Astrocyte (in vitro differentiated cells and primary cell): Measurements from ENCODE around the gene HLCS. TPM values are rescaled to one million over a fixed set of nuclear protein-coding genes. Genes with fewer than 3 reads are reported as not detected.

Experiments
- DNase-seq: peaks from one replicate; pipeline ENCODE4 v3.0.0-alpha.2; 2010; ENCODE audit warnings: low read depth
- FAIRE-seq: peaks from 2 replicates; lab custom pipeline; 2011; peaks lifted over from hg19 to GRCh38; lab: Jason Lieb, UNC
- H2AFZ ChIP-seq: 2 replicates; pipeline ENCODE4 v1.6.0; 2012; ENCODE audit warnings: low read depth, low read length, inconsistent platforms
- H3K27ac ChIP-seq: 2 replicates; pipeline ENCODE4 v1.5.1; 2011; ENCODE audit warnings: low read depth, low read length, inconsistent platforms
- H3K27me3 ChIP-seq: 2 replicates; pipeline ENCODE4 v1.6.0; 2011; ENCODE audit warnings: low read length, inconsistent platforms; ENCODE audit not compliant: insufficient read depth
- H3K36me3 ChIP-seq: 2 replicates; pipeline ENCODE4 v1.5.1; 2011; ENCODE audit warnings: low read length, inconsistent platforms; ENCODE audit not compliant: insufficient read depth
- H3K4me1 ChIP-seq: 2 replicates; pipeline ENCODE4 v1.5.1; 2011; ENCODE audit warnings: low read length, inconsistent platforms; ENCODE audit not compliant: insufficient read depth
- H3K4me2 ChIP-seq: 2 replicates; pipeline ENCODE4 v1.6.0; 2012; ENCODE audit warnings: low read length, inconsistent platforms
- H3K4me3 ChIP-seq: 2 replicates; pipeline ENCODE4 v1.5.1; 2011; ENCODE audit warnings: low read depth, mild to moderate bottlenecking, low read length, inconsistent platforms; ENCODE audit not compliant: insufficient read depth
- H3K79me2 ChIP-seq: 2 replicates; pipeline ENCODE4 v1.6.0; 2012; ENCODE audit warnings: mild to moderate bottlenecking, low read length, inconsistent platforms; ENCODE audit not compliant: insufficient read depth
- H3K9ac ChIP-seq: 2 replicates; pipeline ENCODE4 v1.6.0; 2012; ENCODE audit warnings: mild to moderate bottlenecking, low read length, inconsistent platforms
- H3K9me3 ChIP-seq: 2 replicates; pipeline ENCODE4 v1.5.1; 2012; ENCODE audit warnings: low read depth, mild to moderate bottlenecking, low read length, inconsistent platforms; ENCODE audit not compliant: insufficient read depth
- H4K20me1 ChIP-seq: 2 replicates; pipeline ENCODE4 v1.6.0; 2012; ENCODE audit warnings: low read length, inconsistent platforms; ENCODE audit not compliant: insufficient read depth
- H3K27ac Mint-ChIP-seq: one replicate; pipeline ENCODE4 v1.8.0; 2021; ENCODE audit warnings: mild to moderate bottlenecking, mixed read lengths; ENCODE audit not compliant: unreplicated experiment
- H3K27me3 Mint-ChIP-seq: one replicate; pipeline ENCODE4 v1.8.0; 2021; ENCODE audit warnings: low read depth, mixed read lengths; ENCODE audit not compliant: unreplicated experiment
- H3K36me3 Mint-ChIP-seq: one replicate; pipeline ENCODE4 v1.8.0; 2021; ENCODE audit warnings: low read depth, mixed read lengths; ENCODE audit not compliant: unreplicated experiment
- H3K4me1 Mint-ChIP-seq: one replicate; pipeline ENCODE4 v1.8.0; 2021; ENCODE audit warnings: low read depth, mixed read lengths; ENCODE audit not compliant: unreplicated experiment
- H3K4me3 Mint-ChIP-seq: one replicate; pipeline ENCODE4 v1.8.0; 2021; ENCODE audit warnings: mild to moderate bottlenecking, moderate library complexity, mixed read lengths; ENCODE audit not compliant: unreplicated experiment
- H3K9me3 Mint-ChIP-seq: one replicate; pipeline ENCODE4 v1.8.0; 2021; ENCODE audit warnings: mild to moderate bottlenecking, mixed read lengths; ENCODE audit not compliant: unreplicated experiment
- EZH2 ChIP-seq: IDR thresholded peaks from 2 replicates; pipeline ENCODE4 v1.6.1; 2012; ENCODE audit warnings: mild to moderate bottlenecking, low read length, inconsistent platforms; ENCODE audit not compliant: insufficient read depth
- total RNA-seq: library from RNA; stranded (reverse); gene quantifications from 2 replicates; pipeline ENCODE4 v1.2.1, GENCODE V29; 2021
- TF ChIP-seq, protein P1 (sequence below): IDR thresholded peaks from 2 replicates; pipeline ENCODE4 v1.5.1; 2011; ENCODE audit warnings: low read depth, mild to moderate bottlenecking, inconsistent platforms, low read length, moderate library complexity; ENCODE audit not compliant: insufficient read depth

HLCS gene
- total RNA-seq, 1 donor from 2014 or later: 20.9 TPM

DNA sequence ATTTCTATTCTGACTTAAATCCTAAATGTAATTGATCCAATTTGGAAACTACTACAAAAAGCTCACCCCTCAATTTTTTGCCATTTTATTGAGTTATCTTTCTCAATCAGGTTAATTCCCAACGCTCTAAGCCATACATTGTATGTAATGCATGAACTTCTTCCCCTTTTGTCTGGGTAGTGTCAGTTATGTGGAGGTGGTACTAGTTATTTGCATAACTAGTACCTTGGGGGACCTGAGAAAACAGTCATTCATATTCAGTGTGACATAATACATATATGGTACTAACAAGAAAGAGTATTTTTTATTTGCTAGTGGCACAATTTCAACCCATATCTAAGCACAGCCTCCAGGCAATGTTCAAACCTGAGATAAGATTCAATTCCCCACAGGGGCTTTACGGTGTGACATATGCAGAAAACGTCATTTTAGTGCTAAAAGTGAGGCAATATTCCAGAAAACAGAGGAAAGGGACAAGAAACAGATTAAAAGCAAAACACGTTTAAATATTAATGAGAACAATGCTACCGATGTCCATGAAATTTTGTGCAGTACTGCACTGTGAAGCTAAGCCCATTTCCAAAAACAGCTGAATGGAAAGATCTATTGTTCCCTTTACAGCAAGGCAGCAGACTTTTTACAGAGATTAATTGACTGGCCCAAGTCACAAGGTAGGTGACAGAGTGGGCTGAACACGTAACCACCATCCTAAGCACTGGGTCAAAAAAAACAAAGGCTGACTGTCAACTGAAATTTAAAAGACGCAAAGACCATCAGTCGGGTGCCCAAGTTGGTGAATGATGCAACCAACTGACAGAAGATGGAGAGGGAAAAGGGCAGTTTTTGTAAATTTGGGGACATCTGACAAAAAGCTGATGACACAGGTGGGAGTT is 1.4 kb downstream of the HLCS start:
- Mint-ChIP-seq H3K27me3 (no peaks in the 10 kb centered on the region), H3K36me3 (peaks cover 13% of the 10 kb centered on the region), H3K4me3 (peak overlapping the region; percentile 89), H3K9me3 (no peaks in the 10 kb centered on the region), H3K27ac (peak overlapping the region; percentile 31), H3K4me1 (peaks cover 6% of the 10 kb centered on the region)
- TF ChIP-seq, protein P1, sequence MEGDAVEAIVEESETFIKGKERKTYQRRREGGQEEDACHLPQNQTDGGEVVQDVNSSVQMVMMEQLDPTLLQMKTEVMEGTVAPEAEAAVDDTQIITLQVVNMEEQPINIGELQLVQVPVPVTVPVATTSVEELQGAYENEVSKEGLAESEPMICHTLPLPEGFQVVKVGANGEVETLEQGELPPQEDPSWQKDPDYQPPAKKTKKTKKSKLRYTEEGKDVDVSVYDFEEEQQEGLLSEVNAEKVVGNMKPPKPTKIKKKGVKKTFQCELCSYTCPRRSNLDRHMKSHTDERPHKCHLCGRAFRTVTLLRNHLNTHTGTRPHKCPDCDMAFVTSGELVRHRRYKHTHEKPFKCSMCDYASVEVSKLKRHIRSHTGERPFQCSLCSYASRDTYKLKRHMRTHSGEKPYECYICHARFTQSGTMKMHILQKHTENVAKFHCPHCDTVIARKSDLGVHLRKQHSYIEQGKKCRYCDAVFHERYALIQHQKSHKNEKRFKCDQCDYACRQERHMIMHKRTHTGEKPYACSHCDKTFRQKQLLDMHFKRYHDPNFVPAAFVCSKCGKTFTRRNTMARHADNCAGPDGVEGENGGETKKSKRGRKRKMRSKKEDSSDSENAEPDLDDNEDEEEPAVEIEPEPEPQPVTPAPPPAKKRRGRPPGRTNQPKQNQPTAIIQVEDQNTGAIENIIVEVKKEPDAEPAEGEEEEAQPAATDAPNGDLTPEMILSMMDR: no peak
- TF ChIP-seq EZH2: no peak
- Histone ChIP-seq H3K9ac (no peak overlapping the region), H2AFZ (no peak overlapping the region), H3K36me3 (peaks cover 3% of the 10 kb centered on the region), H3K4me1 (no peaks in the 10 kb centered on the region), H4K20me1 (no peaks in the 10 kb centered on the region), H3K4me3 (no peak overlapping the region), H3K79me2 (peaks cover 10% of the 10 kb centered on the region), H3K27ac (no peak overlapping the region), H3K4me2 (peak overlapping the region; percentile 87), H3K27me3 (no peaks in the 10 kb centered on the region), H3K9me3 (no peaks in the 10 kb centered on the region)
- FAIRE-seq (no peak), DNase-seq (no peak)

DNA sequence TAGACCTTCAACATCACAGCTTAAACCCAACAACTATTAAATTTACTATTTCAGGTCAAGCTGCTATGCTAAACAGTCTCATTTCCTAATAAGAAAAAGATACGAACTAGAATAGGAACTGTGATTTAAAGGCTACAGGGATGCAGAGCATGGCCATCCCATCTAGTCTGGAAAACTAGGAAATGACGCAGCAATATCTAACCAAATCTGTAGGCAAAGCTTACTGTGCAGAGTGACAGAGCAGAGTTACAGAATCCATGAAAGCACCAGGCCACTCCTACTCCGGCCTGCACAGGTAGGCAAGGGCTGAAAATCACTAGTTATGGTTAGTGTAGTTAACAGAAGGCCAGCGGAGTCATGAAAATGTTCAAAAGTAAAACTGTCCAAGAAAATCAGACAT is 2.1 kb downstream of the HLCS start:
- Mint-ChIP-seq H3K27ac (no peak overlapping the region), H3K36me3 (peaks cover 13% of the 10 kb centered on the region), H3K4me1 (peaks cover 6% of the 10 kb centered on the region), H3K27me3 (no peaks in the 10 kb centered on the region), H3K4me3 (no peak overlapping the region), H3K9me3 (peaks cover 3% of the 10 kb centered on the region)
- Histone ChIP-seq H4K20me1 (no peaks in the 10 kb centered on the region), H3K27ac (no peak overlapping the region), H3K9me3 (no peaks in the 10 kb centered on the region), H3K27me3 (no peaks in the 10 kb centered on the region), H2AFZ (no peak overlapping the region), H3K9ac (no peak overlapping the region), H3K4me1 (no peaks in the 10 kb centered on the region), H3K79me2 (peaks cover 10% of the 10 kb centered on the region), H3K4me2 (no peak overlapping the region), H3K36me3 (peaks cover 6% of the 10 kb centered on the region), H3K4me3 (no peak overlapping the region)
- DNase-seq (no peak), FAIRE-seq (no peak)
- TF ChIP-seq EZH2: no peak
- TF ChIP-seq, protein P1: no peak
